NK-92 treated with Interleukin-12 subunit alpha and Interleukin-12 subunit beta, amount 100 ng/mL, for 24 hours (cell line): Measurements from ENCODE around the gene ANKRD22.

ENCODE experiments used
- DNase-seq: peaks from one replicate; lab custom pipeline; 2025; lab: John Stamatoyannopoulos, UW

ANKRD22 gene

GRCh38 chr10:88800152-88801125 is 51.2 kb downstream of the ANKRD22 start:
- DNase-seq, result no peak

GRCh38 chr10:88794731-88795130 is 56.9 kb downstream of the ANKRD22 start:
- DNase-seq, result no peak

- no peak for DNase-seq
These were observed 57.8 kb downstream of the ANKRD22 start for GRCh38 chr10:88793712-88794299.

GRCh38 chr10:88792661-88793060 is 59.0 kb downstream of the ANKRD22 start:
- no peak for DNase-seq

- DNase-seq, result no peak
These were observed 59.7 kb downstream of the ANKRD22 start for GRCh38 chr10:88791924-88792323.

GRCh38 chr10:88788924-88789323 is 62.7 kb downstream of the ANKRD22 start:
- DNase-seq, result no peak

GRCh38 chr10:88787463-88787862 is 64.2 kb downstream of the ANKRD22 start:
- DNase-seq, result no peak

GRCh38 chr10:88786032-88786770 is 65.4 kb downstream of the ANKRD22 start:
- DNase-seq, result no peak

GRCh38 chr10:88783724-88784123 is 67.9 kb downstream of the ANKRD22 start:
- DNase-seq, result no peak

- no peak for DNase-seq
These were observed 69.4 kb downstream of the ANKRD22 start for GRCh38 chr10:88782222-88782621.

GRCh38 chr10:88781206-88781605 is 70.4 kb downstream of the ANKRD22 start:
- DNase-seq, result no peak
